GM12801 (cell line): ENCODE results near the gene GPX5.

Source experiments
- TF ChIP-seq, protein P1 (sequence below): IDR thresholded peaks from one replicate; pipeline ENCODE4 v1.5.1; 2011; ENCODE audit warnings: control low read depth; ENCODE audit not compliant: insufficient read length; ENCODE audit errors: extremely low read depth

GPX5 gene

DNA sequence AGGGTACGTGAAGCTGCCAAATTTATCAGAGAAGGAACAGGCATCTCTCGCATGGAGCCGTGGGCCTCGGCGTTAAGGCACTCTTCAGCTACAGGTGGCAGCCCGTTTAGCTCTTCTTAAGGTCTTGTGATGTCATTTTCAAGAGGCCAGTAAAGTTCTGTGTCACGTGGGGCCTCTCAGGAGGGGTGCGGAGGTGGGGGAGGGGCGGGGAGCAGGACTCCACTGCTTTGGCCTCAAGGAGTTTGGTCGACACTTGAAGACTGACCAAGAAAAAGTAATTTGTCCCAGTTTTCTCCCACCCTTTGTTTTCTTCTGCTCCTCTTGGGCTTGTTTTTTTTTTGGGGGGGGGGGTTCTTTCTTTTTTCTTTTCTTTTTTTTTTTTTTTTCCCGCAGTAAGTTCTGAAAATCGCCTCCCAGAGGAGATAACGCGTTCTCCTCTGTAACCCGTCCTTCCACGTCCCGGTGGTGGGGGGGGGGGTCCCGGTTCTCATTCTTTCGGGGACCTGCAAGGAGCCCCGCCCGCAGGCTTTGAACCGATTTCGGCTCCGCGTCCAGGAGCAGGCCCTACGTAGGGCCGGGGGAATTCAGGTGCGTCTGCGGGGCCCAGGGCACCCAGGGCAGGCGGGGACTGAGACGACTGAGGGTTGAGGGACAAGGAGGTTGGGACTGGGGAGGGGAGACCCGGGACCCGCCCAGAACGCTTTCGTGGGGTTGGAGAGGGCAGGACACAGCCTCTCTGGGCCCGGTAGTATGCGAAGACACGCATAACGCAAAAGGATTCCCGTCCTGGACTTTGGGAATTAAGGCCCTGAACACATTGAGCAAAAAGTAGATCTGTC is 36.1 kb upstream of the GPX5 start:
- TF ChIP-seq, protein P1, sequence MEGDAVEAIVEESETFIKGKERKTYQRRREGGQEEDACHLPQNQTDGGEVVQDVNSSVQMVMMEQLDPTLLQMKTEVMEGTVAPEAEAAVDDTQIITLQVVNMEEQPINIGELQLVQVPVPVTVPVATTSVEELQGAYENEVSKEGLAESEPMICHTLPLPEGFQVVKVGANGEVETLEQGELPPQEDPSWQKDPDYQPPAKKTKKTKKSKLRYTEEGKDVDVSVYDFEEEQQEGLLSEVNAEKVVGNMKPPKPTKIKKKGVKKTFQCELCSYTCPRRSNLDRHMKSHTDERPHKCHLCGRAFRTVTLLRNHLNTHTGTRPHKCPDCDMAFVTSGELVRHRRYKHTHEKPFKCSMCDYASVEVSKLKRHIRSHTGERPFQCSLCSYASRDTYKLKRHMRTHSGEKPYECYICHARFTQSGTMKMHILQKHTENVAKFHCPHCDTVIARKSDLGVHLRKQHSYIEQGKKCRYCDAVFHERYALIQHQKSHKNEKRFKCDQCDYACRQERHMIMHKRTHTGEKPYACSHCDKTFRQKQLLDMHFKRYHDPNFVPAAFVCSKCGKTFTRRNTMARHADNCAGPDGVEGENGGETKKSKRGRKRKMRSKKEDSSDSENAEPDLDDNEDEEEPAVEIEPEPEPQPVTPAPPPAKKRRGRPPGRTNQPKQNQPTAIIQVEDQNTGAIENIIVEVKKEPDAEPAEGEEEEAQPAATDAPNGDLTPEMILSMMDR, result no peak

DNA sequence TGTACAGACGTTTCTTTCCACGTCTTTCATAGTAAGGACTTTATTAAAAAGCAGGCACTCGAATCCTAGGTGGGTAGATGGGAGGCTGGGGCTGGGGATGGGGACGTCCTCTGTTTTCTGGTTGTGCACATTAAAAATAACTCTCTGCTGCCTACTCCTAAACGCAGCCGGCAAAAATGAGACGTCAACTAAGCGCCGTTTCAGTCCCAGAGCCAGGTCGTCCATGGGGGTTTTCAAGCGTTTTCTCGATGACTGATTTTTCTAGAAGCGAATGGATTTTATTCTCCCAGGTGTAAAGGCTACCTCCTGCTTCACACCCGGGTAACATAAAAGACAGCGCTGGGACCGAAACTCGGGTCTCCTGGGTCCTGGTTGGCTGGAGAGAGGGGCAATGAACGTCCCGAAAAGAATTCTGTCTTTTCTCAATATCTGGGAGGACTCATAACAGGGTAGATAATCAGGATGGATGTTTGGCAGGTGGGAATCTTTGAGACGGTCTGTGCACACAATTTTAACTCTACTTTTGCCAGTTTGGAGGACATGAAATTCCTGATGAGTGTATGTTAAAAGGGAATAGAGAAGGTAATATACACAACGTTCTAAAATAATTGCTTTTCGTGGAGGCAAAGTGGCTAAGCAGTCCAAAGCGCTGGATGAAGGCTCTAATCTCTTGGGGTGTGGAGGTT is 35.3 kb upstream of the GPX5 start:
- TF ChIP-seq, protein P1, result no peak

DNA sequence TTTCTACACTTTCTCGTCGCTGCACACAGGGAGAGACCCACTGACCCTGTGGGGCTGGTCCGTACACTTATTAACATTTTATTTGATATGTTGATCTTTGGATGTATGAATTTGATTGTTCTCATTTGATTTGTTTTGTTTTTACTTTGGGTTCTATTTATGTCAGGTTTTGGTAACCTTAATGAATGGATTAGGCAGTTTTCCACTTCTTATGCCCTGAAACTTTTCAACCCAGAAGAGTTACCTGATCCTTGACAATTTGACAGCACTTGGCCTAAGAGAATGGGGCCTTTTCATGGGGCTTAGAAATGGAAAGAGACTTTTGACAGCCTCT is 33.7 kb upstream of the GPX5 start:
- TF ChIP-seq, protein P1, result no peak

DNA sequence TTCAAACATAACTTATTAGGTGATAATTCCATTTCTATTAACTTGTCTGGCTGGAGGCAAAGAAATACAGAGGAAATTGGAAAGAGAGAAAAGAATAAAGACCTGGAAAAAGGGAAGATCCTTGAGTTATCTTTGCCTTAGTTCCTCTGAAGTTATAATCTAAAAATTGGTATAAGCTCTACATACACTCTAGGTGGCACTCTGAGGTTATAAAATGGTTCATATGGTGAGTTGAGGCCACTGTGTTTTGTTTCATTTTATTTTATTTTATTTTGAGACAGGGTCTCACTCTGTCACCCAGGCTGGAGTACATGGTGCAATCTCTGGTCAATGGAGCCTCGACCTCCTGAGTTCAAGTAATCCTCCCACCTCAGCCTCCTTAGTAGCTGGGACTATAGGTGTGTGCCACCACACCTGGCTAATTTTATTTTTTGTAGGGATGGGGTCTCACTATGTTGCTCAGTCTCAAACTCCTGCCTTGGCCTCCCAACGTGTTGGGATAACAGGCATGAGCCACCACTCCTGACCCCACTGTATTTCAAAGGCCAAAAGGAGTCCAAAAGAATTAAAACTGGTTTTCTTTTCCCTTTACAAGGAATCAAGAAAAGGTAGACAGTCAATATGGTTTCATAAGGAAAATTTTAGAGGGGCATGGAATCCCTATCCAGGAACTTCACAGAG is 29.4 kb upstream of the GPX5 start:
- TF ChIP-seq, protein P1, result no peak

DNA sequence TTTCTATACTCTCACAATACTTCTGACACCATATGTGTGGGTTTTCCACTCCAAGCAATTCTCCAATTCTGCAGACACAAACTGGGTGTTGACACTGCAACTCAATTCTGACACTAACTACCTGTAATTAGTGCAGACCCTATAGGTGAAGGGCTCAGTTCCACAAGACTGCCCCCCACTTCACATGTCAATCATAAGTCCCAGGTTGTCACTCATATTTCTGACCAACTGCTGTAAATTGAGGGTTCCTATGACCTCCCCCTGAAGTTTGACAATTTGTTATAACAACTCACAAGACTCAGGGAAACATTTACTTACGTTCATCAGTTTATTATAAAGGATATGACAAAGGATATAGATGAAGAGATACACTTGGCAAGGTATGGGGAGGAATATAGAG is 28.4 kb upstream of the GPX5 start:
- TF ChIP-seq, protein P1, result no peak

DNA sequence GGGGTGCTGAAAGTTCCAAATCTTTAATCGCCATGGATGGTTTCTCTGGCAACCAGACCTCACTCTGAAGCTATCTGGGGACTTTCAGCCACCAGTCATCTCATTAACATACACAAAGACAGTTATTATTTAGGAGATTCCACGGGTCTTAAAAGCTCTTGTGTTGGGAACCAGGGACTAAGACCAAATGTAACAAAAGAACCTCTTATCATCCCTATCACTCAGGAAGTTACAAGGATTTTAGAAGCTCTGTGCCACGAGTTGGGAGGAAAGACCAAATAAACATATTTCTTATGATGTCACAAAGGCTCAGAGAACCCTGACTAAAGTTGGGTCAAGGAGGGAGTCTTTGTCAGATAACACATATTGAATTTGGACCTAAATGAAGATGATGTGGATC is 27.8 kb upstream of the GPX5 start:
- TF ChIP-seq, protein P1, result no peak

DNA sequence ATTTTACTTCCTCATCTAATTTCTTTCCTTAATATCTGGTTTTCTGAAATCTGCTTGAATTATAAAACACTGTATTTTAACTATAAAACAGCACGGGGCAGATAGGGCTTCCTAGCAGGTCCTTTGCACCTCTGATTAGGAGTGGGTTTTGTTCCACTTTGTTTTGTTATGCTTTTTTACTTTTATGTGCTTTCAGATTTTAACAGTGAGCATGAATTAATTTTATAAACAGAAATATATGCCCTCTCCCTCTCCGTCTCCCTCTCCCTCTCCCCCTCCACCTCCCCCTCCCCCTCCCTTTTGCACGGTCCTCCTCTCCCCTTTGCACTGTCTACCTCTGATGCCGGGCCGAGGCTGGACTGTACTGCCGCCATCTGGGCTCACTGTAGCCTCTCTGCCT is 24.4 kb upstream of the GPX5 start:
- TF ChIP-seq, protein P1, result no peak
